Testis (tissue), 3 donors: ENCODE data around the gene STX4. TPM values are rescaled to one million over a fixed set of nuclear protein-coding genes. Genes with fewer than 3 reads are reported as not detected.

Source experiments
- DNase-seq: peaks from one replicate; pipeline ENCODE4 v3.0.0-alpha.2; 2019
- H3K27ac ChIP-seq, 2 donors: fragments of 200-600 bp; sonication (generic); one replicate each; pipeline ENCODE4 v1.5.1; 2019
- H3K27me3 ChIP-seq: fragments of 200-600 bp; sonication (generic); one replicate; pipeline ENCODE4 v1.5.1; 2019
- H3K36me3 ChIP-seq: fragments of 200-600 bp; sonication (generic); one replicate; pipeline ENCODE4 v1.5.1; 2017; ENCODE audit warnings: low read depth; ENCODE audit errors: missing control alignments
- H3K4me1 ChIP-seq: fragments of 200-600 bp; sonication (generic); one replicate; pipeline ENCODE4 v1.5.1; 2019
- H3K4me3 ChIP-seq, 2 donors: fragments of 200-600 bp; sonication (generic); one replicate each; pipeline ENCODE4 v1.5.1; 2017 to 2019
- H3K9me3 ChIP-seq: fragments of 200-600 bp; sonication (generic); one replicate; pipeline ENCODE4 v1.5.1; 2017
- CTCF ChIP-seq, 3 experiments: fragments of 450-650 bp in 2 of 3; fragments of 200-600 bp in 1 of 3; sonication (generic) in 1 of 3; IDR thresholded peaks; one replicate each; pipeline ENCODE4 v1.5.1; 2016 to 2019; ENCODE audit warnings: antibody characterized with exemption in 3 of 3, mild to moderate bottlenecking in 2 of 3, moderate library complexity in 1 of 3
- POLR2A ChIP-seq: fragments of 450-650 bp; IDR thresholded peaks from one replicate; pipeline ENCODE4 v1.6.1; 2017; ENCODE audit warnings: antibody characterized with exemption, mild to moderate bottlenecking, moderate library complexity
- WGBS, 2 donors: methylation state at CpG; one replicate each; pipeline ENCODE4 v1.1.5; 2018; 5-methylcytosine and 5-hydroxymethylcytosine counted together
- intact Hi-C: fragments of 100-400 bp; cut with DNase I; formaldehyde crosslinking; loops from one replicate; pipeline ENCODE4 v1.15.1; 2023; ENCODE audit warnings: low total_unique reads
- polyA plus RNA-seq: library from polyadenylated mRNA; stranded (reverse); fragments of 350-450 nt; fragmentation: Illumina TruSeq; extraction: RNeasy Lipid Tissue Mini Kit (QIAGEN cat#74804); gene quantifications from one replicate; pipeline ENCODE4 v1.2.3, GENCODE V29; 2014; ENCODE audit warnings: low read depth, low replicate concordance; ENCODE audit not compliant: insufficient read depth
- total RNA-seq, 2 donors: library from RNA; depleted of rRNA; stranded (reverse); fragments of >200 nt; gene quantifications; one replicate each; pipeline ENCODE4 v1.2.3, GENCODE V29; 2016

STX4 gene
- total and polyA plus RNA-seq, 3 donors from 2014 or later: 37.1 to 56.9 (median 50.9) TPM

GRCh38 chr16:31080756-31081419, 47.5 kb downstream of the STX4 start:
- H3K9me3 ChIP-seq: no peaks in the 10 kb centered on the region
- H3K27me3 ChIP-seq: no peaks in the 10 kb centered on the region
- DNase-seq: no peak
- no peak overlapping the region for H3K4me3 ChIP-seq
- WGBS, 2 donors: 90 to 96% methylated on average over 2 to 13 of the region's 13 CpGs
- H3K4me1 ChIP-seq: peaks cover 28% of the 10 kb centered on the region
- no peak for TF ChIP-seq POLR2A
- no peak overlapping the region for H3K27ac ChIP-seq
- H3K36me3 ChIP-seq: no peaks in the 10 kb centered on the region
- intact Hi-C loops: loop anchor here (10.0 kb wide), 1 partner anchor 64 kb away; no protein-coding TSS in a partner anchor

GRCh38 chr16:31081428-31082351, 48.3 kb downstream of the STX4 start:
- Histone ChIP-seq H3K36me3 (no peaks in the 10 kb centered on the region), H3K27ac (peak overlapping the region in 1 of 2 donors; percentile 31), H3K27me3 (no peaks in the 10 kb centered on the region), H3K4me1 (peaks cover 28% of the 10 kb centered on the region), H3K9me3 (no peaks in the 10 kb centered on the region), H3K4me3 (no peak overlapping the region)
- no peak for DNase-seq
- WGBS, 2 donors: 88 to 89% methylated on average over 19 to 26 of the region's 26 CpGs
- TF ChIP-seq CTCF (IDR thresholded peaks at IDR 0.05) (no peak), POLR2A (no peak)
- intact Hi-C loops: loop anchor here (10.0 kb wide), 1 partner anchor 63 kb away; no protein-coding TSS in a partner anchor

- Histone ChIP-seq H3K27ac (peak overlapping the region; percentile 31 to 39), H3K36me3 (no peaks in the 10 kb centered on the region), H3K9me3 (no peaks in the 10 kb centered on the region), H3K27me3 (no peaks in the 10 kb centered on the region), H3K4me1 (peaks cover 28% of the 10 kb centered on the region), H3K4me3 (no peak overlapping the region)
- WGBS, 2 donors: 66 to 67% methylated on average over 14 of the region's 14 CpGs
- intact Hi-C loops: loop anchor here (10.0 kb wide), 1 partner anchor 62 kb away; no protein-coding TSS in a partner anchor
- no peak for DNase-seq
- TF ChIP-seq CTCF (IDR thresholded peaks at IDR 0.05): no peak
- TF ChIP-seq POLR2A: no peak
These were observed 49.1 kb downstream of the STX4 start for GRCh38 chr16:31082368-31083045.

GRCh38 chr16:31083081-31083480, 49.7 kb downstream of the STX4 start:
- Histone ChIP-seq H3K27me3 (no peaks in the 10 kb centered on the region), H3K27ac (peak overlapping the region; percentile 31 to 39), H3K4me1 (peaks cover 28% of the 10 kb centered on the region), H3K9me3 (no peaks in the 10 kb centered on the region), H3K4me3 (no peak overlapping the region), H3K36me3 (no peaks in the 10 kb centered on the region)
- DNase-seq: peak; percentile 80
- WGBS, 2 donors: 34 to 36% methylated on average over 9 of the region's 9 CpGs
- intact Hi-C loops: loop anchor here (10.0 kb wide), 1 partner anchor 62 kb away; no protein-coding TSS in a partner anchor
- TF ChIP-seq CTCF (IDR thresholded peaks at IDR 0.05): no peak
- TF ChIP-seq POLR2A: no peak
